Panc1 (cell line): ENCODE results near the gene EIPR1.

Source experiments
- CTCF ChIP-seq: fragments of 450-650 bp; IDR thresholded peaks from 2 replicates; pipeline ENCODE4 v1.5.1; 2017; ENCODE audit warnings: mild to moderate bottlenecking
- POLR2AphosphoS5 ChIP-seq: IDR thresholded peaks from 2 replicates; pipeline ENCODE4 v1.6.1; 2012; ENCODE audit warnings: mild to moderate bottlenecking, low read depth, low read length, moderate library complexity
- REST ChIP-seq, 2 experiments: IDR thresholded peaks; 2 replicates each; pipeline ENCODE4 v1.6.1; 2011 to 2012; ENCODE audit warnings: low read depth in 2 of 2, control low read depth in 1 of 2, low read length in 1 of 2, mild to moderate bottlenecking in 1 of 2, moderate library complexity in 1 of 2; ENCODE audit not compliant: insufficient read depth in 1 of 2

GRCh38 chr2:3317277-3317685 is 60.3 kb downstream of the EIPR1 start:
- no peak for TF ChIP-seq CTCF
- no peak for TF ChIP-seq REST (IDR thresholded peaks at IDR 0.05; ENCODE audit: insufficient read depth in 1 of 2, low read depth in 2 of 2, low read length in 1 of 2)
- no peak for TF ChIP-seq POLR2AphosphoS5
